ENCODE measurements around the gene ALDH2.
"Not testable (repeated sequence)": the region's sequence is repeated elsewhere in the genome, so short reads cannot be mapped to it uniquely, and the experiment has no call there.

Gene ALDH2

DNA sequence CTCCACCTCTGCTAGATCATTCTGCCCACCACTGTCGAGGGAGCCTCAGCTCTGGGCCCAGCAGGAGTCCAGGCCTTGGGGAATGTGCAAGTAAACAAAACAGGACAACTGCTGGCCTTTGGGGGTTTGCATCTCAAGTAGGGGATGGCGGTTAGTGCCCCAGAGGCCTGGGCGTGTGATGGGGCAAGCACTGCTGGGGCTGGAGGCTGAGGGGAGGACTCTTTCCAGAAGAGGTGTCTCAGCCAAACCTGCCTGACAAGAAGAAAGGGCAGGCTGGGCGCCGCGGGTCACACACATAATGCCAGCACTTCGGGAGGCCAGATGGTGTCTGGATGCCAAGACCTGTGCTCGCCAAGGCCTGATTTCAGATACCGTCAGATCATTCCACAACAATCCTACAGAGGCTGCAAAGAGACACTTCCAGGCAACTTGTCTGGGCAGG, 8.6 kb upstream of the ALDH2 start:
- H3K9ac ChIP-seq: peak overlapping the region; percentile 43; the same call in 1 of the 2 replicates
- H3K9me3 ChIP-seq: no peaks in the 10 kb centered on the region
- H4K20me1 ChIP-seq: peaks cover 36% of the 10 kb centered on the region
- no peak overlapping the region; the same call in 1 of the 2 replicates for H3K4me3 ChIP-seq
- H3K4me1 ChIP-seq: peaks cover 61% of the 10 kb centered on the region
- peaks cover 38% of the 10 kb centered on the region for H3K36me3 ChIP-seq
- H3K27me3 ChIP-seq: no peaks in the 10 kb centered on the region
- peak overlapping the region; percentile 91 for H3K4me2 ChIP-seq
- TF ChIP-seq Cebpa-rat (IDR thresholded peaks at IDR 0.05): no peak
- H3K27ac ChIP-seq: peak overlapping the region; percentile 44

DNA sequence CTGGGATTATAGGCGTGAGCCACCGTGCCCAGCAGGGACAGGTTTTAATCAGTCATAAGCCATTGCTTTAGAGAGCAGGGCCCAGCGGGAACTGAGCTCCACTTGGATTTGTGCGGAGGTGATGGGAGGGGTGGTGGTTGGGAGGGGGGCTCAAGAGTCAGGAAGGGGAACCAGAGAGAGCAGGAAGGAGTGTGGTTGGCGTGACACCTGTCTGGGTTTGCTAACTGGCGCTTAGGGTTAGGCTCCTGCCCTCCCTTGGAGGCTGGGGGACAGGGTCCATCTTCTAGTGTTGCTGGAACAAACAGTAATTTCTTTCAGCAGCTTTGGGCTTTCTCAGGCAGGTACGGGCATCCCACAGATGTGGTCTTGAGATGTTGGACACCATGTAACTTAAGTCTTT, 7.5 kb upstream of the ALDH2 start:
- H3K36me3 ChIP-seq: peaks cover 27% of the 10 kb centered on the region; the same call in 1 of the 2 replicates
- no peak for TF ChIP-seq Cebpa-rat (IDR thresholded peaks at IDR 0.05)
- H3K27ac ChIP-seq: no peak overlapping the region

DNA sequence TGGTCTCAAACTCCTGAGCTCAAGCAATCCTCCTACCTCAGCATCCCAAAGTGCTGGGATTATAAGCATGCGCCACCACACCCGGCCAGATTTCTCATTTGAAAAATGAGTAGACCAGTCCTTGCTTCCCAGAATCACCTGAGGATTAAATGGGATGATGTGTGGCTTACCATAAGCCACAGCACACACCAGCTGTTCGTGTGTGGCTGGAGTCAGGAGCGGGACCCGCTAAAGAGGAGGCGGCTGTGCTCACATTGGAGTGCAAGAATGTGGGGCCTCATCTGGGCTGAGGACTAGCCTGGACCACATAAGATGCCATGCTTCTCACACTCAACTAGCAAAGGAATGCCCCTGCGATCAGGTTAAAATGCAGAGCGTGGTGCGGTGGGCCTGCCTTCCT, 6.7 kb upstream of the ALDH2 start:
- H3K4me2 ChIP-seq: peak overlapping the region; percentile 91
- peaks cover 28% of the 10 kb centered on the region for H4K20me1 ChIP-seq
- no peak overlapping the region for H3K4me3 ChIP-seq
- no peak overlapping the region for H3K9ac ChIP-seq
- no peak overlapping the region for H3K27ac ChIP-seq
- H3K9me3 ChIP-seq: no peaks in the 10 kb centered on the region
- H3K27me3 ChIP-seq: no peaks in the 10 kb centered on the region
- H3K36me3 ChIP-seq: peaks cover 20% of the 10 kb centered on the region; the same call in 1 of the 2 replicates
- no peak for TF ChIP-seq Cebpa-rat (IDR thresholded peaks at IDR 0.05)
- peaks cover 75% of the 10 kb centered on the region for H3K4me1 ChIP-seq

More for the DNA sequence above, 7.5 kb upstream of the ALDH2 start:
- Histone ChIP-seq H4K20me1 (peaks cover 28% of the 10 kb centered on the region), H3K4me3 (no peak overlapping the region), H3K9ac (no peak overlapping the region), H3K9me3 (no peaks in the 10 kb centered on the region), H3K27me3 (no peaks in the 10 kb centered on the region), H3K4me2 (peak overlapping the region; percentile 91), H3K4me1 (peaks cover 68% of the 10 kb centered on the region)

DNA sequence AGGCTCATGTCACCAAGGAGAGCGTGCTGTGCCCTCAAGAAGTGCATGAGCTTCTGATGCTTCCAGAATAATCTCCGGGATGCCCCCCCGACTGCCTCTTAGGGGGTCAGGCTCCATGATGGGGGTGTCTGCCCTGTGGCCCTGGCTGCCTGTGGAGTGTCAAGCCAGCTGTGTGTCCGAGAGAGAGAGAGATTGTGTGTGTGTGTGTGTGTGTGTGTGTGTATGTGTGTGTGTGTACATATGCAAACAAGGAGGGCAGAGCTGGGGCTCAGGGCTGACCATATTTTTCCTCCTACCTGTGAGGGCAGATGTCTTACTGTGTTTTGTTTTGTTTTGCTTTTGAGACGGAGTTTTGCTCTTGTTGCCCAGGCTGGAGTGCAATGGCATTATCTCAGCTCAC, 5.6 kb upstream of the ALDH2 start:
- Histone ChIP-seq H3K4me2 (peak overlapping the region; percentile 91), H3K27me3 (no peaks in the 10 kb centered on the region), H3K36me3 (peaks cover 9% of the 10 kb centered on the region; the same call in 1 of the 2 replicates), H3K27ac (no peak overlapping the region), H3K4me3 (no peak overlapping the region), H3K9ac (no peak overlapping the region), H3K9me3 (no peaks in the 10 kb centered on the region), H4K20me1 (peaks cover 25% of the 10 kb centered on the region), H3K4me1 (peaks cover 86% of the 10 kb centered on the region)
- no peak for TF ChIP-seq Cebpa-rat (IDR thresholded peaks at IDR 0.05)

DNA sequence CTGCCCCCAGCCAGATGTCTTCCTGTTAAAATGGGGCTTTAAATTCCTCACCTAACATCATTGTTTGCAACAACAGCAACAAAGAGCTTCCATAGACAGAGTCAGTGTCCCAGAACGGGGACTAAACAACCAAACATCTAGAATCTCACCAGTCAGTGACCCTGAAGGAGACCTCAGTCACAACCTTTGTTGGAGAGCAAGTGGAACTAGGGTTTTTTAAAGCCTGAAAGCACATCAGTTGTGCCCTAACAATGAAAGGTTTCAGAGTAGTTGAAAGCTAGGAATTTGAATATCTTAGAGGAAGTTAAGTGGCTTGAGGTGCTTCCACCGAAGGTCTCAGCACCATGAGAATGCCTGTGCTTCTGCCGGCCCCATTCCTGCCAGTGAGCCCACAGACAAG, 5.0 kb upstream of the ALDH2 start:
- Histone ChIP-seq H3K9me3 (no peaks in the 10 kb centered on the region), H3K4me3 (no peak overlapping the region), H3K27ac (no peak overlapping the region), H4K20me1 (peaks cover 19% of the 10 kb centered on the region), H3K36me3 (peaks cover 3% of the 10 kb centered on the region; the same call in 1 of the 2 replicates), H3K4me2 (peak overlapping the region; percentile 22; the same call in 1 of the 2 replicates), H3K9ac (no peak overlapping the region), H3K27me3 (peaks cover 6% of the 10 kb centered on the region; the same call in 1 of the 2 replicates), H3K4me1 (peaks cover 86% of the 10 kb centered on the region)
- no peak for TF ChIP-seq Cebpa-rat (IDR thresholded peaks at IDR 0.05)

DNA sequence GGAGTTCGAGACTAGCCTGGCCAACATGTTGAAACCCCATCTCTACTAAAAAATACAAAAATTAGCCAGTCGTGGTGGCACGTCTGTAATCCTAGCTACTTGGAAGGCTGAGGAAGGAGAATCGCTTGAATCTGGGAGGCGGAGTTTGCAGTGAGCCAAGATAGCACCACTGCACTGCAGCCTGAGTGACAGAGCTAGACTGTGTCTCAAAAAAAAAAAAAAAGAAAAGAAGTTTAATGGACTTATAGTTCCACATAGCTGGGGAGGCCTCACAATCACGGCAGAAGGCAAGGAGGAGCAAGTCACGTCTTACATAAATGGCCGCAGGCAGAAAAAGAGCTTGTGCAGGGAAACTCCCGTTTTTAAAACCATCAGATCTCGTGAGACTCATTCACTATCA, 3.2 kb upstream of the ALDH2 start:
- not testable (repeated sequence) for H3K9ac ChIP-seq, H3K4me3 ChIP-seq, H4K20me1 ChIP-seq, H3K9me3 ChIP-seq, H3K36me3 ChIP-seq, H3K27ac ChIP-seq
- Histone ChIP-seq H3K4me1 (peaks cover 76% of the 10 kb centered on the region), H3K4me2 (peak overlapping the region; percentile 99), H3K27me3 (peaks cover 16% of the 10 kb centered on the region)

DNA sequence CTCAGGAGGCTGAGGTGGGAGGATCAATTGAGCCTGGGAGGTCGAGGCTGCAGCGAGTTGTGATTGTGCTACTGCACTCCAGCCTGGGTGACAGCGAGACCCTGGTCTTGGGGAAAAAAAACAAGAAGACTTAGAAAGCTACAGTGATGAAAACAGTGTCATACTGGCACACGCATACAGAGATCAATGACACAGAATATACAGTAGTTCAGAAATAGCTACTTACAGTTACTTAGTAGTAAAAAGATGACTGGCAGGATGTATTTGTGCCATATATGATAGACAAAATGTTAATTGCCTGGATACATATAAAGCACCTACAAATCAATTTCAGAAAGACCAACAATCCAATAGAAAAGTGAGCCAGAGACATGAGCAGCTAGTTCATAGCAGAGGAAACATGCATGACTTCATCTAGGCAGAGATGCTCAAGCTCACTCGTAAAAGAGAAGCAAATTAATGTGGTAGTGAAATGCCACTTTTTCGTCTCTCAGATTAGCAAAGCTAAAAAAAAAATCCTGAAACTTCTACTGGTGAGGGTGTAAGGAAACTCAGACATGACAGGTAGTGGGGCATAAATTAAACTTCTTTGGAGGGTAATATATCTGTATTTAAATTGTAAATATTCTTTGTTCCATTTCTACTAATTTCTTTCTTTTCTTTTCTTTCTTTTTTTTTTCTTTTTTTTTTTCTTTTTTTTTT, 2.5 kb upstream of the ALDH2 start:
- no peaks in the 10 kb centered on the region for H3K9me3 ChIP-seq
- no peak overlapping the region for H3K9ac ChIP-seq
- H3K4me1 ChIP-seq: peaks cover 69% of the 10 kb centered on the region
- H3K27ac ChIP-seq: no peak overlapping the region
- no peak for TF ChIP-seq Cebpa-rat (IDR thresholded peaks at IDR 0.05)
- no peaks in the 10 kb centered on the region for H4K20me1 ChIP-seq
- no peaks in the 10 kb centered on the region for H3K36me3 ChIP-seq
- no peak overlapping the region for H3K4me3 ChIP-seq
- peaks cover 16% of the 10 kb centered on the region for H3K27me3 ChIP-seq
- peak overlapping the region; percentile 99 for H3K4me2 ChIP-seq

DNA sequence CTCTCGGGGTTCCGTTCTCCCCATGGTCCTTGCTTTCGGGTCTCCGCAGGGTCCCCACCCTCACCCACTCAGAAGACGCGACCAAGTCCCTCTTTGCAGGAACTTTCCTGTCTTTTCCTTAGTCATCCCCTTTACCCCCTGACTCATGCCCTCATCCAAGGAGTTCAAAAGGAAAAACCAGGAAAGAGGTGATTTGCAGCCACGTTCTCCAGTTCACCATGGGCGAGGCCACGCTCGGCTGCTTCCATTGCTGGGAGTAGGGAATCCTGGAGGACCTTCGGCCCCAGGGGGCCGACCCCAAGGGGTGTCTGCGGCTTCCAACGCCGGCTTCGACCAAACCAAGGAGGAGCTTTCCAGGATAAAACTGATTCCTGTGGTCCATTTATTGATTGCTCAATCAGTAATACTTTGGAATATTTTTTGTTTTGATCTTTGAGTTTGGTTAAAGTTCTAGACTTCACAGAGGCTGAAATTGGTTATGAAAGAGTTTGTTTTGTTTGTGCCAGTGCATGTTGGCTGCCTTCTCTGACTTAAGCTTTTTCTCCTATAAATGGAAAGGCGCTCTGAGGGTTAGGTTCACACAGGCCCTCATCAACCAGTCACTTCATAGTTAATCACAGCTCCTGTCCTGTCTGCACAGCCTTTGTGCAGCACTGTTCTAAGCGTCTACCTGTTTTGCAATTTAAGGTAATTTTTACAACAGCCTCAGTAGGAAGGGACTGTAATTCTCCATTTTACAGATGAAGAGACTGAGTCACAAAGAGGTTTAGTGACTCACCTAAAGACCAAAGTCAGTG, 827 bp downstream of the ALDH2 start:
- H3K4me3 ChIP-seq: peak overlapping the region; percentile 73
- peaks cover 39% of the 10 kb centered on the region for H3K4me1 ChIP-seq
- peaks cover 16% of the 10 kb centered on the region for H3K27me3 ChIP-seq
- no peak for TF ChIP-seq Cebpa-rat (IDR thresholded peaks at IDR 0.05)
- H3K4me2 ChIP-seq: peak overlapping the region; percentile 99
- H3K27ac ChIP-seq: no peak overlapping the region
- no peaks in the 10 kb centered on the region for H3K36me3 ChIP-seq
- no peaks in the 10 kb centered on the region for H3K9me3 ChIP-seq
- H3K9ac ChIP-seq: peak overlapping the region; percentile 73
- no peaks in the 10 kb centered on the region for H4K20me1 ChIP-seq

DNA sequence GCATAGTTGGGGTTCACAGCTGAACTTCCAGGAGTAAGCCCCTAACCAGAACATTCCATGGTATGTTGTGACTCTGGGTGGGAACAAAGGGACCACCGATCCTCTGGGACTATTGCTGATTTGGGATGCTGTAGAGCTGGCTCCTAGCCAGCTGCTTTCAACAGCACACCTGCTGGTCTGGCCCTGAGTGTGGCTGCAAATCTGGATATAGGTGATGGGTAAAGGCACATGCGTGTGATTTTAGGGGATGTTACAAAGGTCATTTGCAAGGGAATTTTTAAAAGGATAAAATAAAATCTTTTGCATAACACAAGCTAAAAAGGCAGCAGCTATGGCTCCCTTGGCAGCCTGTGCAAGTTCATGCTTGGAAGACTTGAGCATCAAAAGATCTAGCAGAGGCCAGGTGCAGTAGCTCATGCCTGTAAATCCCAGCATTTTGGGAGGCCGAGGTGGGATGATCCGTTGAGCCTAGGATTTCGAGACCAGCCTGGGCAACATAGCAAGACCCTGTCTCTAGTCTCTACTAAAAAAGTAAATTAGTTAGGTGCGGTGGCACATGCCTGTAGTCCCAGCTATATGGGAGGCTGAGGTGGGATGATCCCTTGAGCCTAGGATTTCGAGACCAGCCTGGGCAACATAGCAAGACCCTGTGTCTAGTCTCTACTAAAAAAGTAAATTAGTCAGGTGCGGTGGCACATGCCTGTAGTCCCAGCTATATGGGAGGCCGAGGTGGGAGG, 1.6 kb downstream of the ALDH2 start:
- Histone ChIP-seq H3K27ac (no peak overlapping the region), H3K27me3 (peaks cover 16% of the 10 kb centered on the region), H4K20me1 (no peaks in the 10 kb centered on the region), H3K4me1 (peaks cover 39% of the 10 kb centered on the region), H3K9ac (no peak overlapping the region), H3K4me2 (no peak overlapping the region), H3K4me3 (no peak overlapping the region), H3K36me3 (no peaks in the 10 kb centered on the region), H3K9me3 (no peaks in the 10 kb centered on the region)
- TF ChIP-seq Cebpa-rat (IDR thresholded peaks at IDR 0.05): no peak

Data from BLaER1 (cell line).